DMS114 treated with DMSO at 0.1 percent for 48 hours (cell line): Measurements from ENCODE around the gene SLX4.
"Not testable (repeated sequence)": the region's sequence is repeated elsewhere in the genome, so short reads cannot be mapped to it uniquely, and the experiment has no call there.

ENCODE experiments used
- DNase-seq: peaks from one replicate; lab custom pipeline; 2025; ENCODE audit not compliant: unreplicated experiment; lab: John Stamatoyannopoulos, UW

SLX4 gene

GRCh38 chr16:3641801-3642396 lies 30.5 kb upstream of the SLX4 start:
- no peak for DNase-seq

- DNase-seq, result no peak
Measured at GRCh38 chr16:3640632-3641501, 29.5 kb upstream of the SLX4 start.

GRCh38 chr16:3640207-3640606 lies 28.8 kb upstream of the SLX4 start:
- no peak for DNase-seq

GRCh38 chr16:3638916-3639644 lies 27.7 kb upstream of the SLX4 start:
- DNase-seq, result no peak

- DNase-seq, result no peak
Measured at GRCh38 chr16:3637371-3637923, 26.0 kb upstream of the SLX4 start.

- no peak for DNase-seq
Measured at GRCh38 chr16:3625911-3626732, 14.7 kb upstream of the SLX4 start.

GRCh38 chr16:3625331-3625730 lies 13.9 kb upstream of the SLX4 start:
- no peak for DNase-seq

- no peak for DNase-seq
Measured at GRCh38 chr16:3623642-3624041, 12.2 kb upstream of the SLX4 start.

GRCh38 chr16:3618769-3619141 lies 7.3 kb upstream of the SLX4 start:
- DNase-seq, result no peak

- no peak for DNase-seq
Measured at GRCh38 chr16:3612510-3613466, 1.4 kb upstream of the SLX4 start.

- DNase-seq, result no peak
Measured at GRCh38 chr16:3610698-3611145, 684 bp downstream of the SLX4 start.

GRCh38 chr16:3609895-3610697 lies 1.3 kb downstream of the SLX4 start:
- DNase-seq, result no peak

- not testable (repeated sequence) for DNase-seq
Measured at GRCh38 chr16:3608976-3609375, 2.4 kb downstream of the SLX4 start.

- DNase-seq, result no peak
Measured at GRCh38 chr16:3608069-3608468, 3.3 kb downstream of the SLX4 start.

- DNase-seq, result no peak
Measured at GRCh38 chr16:3607634-3608033, 3.8 kb downstream of the SLX4 start.

GRCh38 chr16:3607161-3607560 lies 4.2 kb downstream of the SLX4 start:
- DNase-seq, result no peak

GRCh38 chr16:3606441-3606840 lies 5.0 kb downstream of the SLX4 start:
- no peak for DNase-seq

GRCh38 chr16:3602320-3602653 lies 9.1 kb downstream of the SLX4 start:
- DNase-seq, result no peak
